DMS79 treated with DMSO at 0.1 percent for 48 hours (cell line): ENCODE results near the gene AKR7A2.
A peak's percentile ranks its signal among the peaks of the same experiment; 100 is the strongest.

Experiments used
- DNase-seq: peaks from one replicate; lab custom pipeline; 2025; lab: John Stamatoyannopoulos, UW

AKR7A2 gene

GRCh38 chr1:19311931-19312781 is at the start of gene AKR7A2, which contains the start of gene SLC66A1:
Gene AKR7A2, minus strand, starts transcription at chr1:19312144. Its CDS starts 20 bp downstream, at chr1:19312124.
Gene SLC66A1, plus strand, starts transcription at chr1:19312326. Its CDS starts 5,352 bp downstream, at chr1:19317678.
- peak; percentile 71 for DNase-seq

DNA sequence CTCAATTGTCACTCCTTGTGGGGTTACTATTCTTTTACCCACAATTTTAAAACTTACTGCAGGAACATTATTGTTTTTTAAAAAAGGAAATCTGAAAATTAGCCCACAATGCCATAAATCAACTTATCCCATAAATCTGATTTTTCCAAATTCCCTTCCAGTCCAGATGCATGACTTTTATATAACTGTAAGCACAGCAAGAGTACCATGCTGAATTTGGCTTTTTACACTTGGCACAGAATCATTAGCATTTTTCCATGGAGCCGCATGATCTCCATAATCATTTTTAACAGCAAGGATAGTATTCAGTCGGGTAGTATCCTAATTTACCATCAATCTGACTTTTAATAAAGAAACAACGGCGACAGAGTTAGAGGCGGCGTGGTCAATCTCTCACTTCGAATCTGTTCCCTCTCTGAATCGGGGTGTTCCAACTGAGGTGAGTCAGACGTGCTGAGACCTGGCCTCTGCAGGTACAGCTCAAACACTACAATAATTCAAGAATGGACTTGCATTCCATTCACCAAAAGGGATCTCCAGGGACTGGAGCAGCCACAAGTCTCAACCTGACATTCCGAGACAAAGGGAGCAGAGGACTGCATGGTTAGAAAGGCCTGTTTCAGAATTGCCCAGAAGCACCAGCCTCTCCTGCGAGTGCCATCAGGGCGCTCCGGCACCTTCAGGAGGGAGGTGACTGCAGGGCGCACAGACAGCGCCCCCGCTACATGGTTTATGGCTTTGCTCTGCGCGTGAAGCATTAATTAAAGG is 49.1 kb upstream of the AKR7A2 start:
- peak; percentile 89 for DNase-seq

- no peak for DNase-seq
Observed at GRCh38 chr1:19360432-19360831, 48.5 kb upstream of the AKR7A2 start.

- DNase-seq, result no peak
Observed at GRCh38 chr1:19360016-19360415, 48.1 kb upstream of the AKR7A2 start.

DNA sequence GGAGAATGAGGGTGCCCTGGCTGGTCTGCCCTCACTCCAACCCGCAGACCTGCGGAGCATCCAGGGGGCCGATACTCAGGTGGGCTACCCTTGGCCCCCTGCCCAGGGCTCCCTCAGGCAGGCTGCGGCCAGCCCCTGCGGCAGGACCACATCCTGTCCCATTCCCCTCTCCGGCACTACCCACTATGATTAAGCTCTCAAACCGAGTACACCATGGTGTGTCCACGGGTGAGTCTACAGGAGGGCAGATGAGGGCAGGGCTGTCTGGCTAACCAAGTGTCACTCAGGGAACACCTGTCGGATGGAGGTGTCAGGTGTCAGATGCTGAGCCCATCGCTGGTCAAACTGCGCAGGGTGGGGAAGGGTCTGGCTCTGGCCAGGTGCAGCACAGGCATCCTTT is 47.4 kb upstream of the AKR7A2 start:
- DNase-seq, result peak; percentile 62

- DNase-seq, result no peak
Observed at GRCh38 chr1:19358710-19359109, 46.8 kb upstream of the AKR7A2 start.

GRCh38 chr1:19357299-19357986 is 45.5 kb upstream of the AKR7A2 start:
- no peak for DNase-seq

DNA sequence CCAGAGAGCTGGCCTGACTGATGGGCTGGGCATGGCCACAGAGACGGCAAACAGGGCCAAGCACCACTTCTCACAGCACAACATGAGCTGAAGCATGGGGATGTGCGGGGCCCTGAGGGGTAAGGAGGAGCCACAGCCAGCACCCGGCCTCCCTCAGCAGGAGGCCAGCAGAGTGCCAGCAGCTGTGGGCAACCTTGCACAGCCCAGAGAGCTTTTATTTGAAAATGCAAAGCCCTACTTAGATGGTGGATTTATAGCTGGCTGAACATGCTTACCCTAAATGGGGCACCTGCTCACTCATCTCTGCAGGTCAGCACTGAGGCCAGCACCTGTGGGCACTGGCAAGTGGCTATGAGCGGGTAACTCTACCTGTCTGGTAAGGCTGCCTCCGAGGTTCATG is 44.3 kb upstream of the AKR7A2 start:
- DNase-seq, result peak; percentile 93

- DNase-seq, result no peak
Observed at GRCh38 chr1:19354531-19354981, 42.6 kb upstream of the AKR7A2 start.

DNA sequence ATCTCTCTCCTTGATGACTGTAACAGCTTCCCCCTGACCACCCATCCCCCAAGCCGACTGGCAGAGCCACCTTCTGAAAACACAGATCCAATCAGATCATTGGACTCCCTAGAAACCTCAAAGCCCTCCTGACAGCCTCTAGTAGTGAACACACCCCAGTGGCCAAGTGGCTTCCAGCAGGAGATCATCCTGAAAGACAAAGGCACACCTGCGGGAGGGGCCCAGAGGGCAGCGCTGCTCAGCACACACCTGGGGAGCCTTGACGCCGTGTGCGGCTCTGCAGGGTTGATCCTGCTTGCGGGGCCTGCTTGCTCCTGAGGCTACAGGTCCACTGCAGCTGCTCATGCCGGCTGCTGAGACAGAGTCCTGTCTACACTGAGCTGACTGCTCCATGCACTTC is 41.7 kb upstream of the AKR7A2 start:
- peak; percentile 86 for DNase-seq

DNA sequence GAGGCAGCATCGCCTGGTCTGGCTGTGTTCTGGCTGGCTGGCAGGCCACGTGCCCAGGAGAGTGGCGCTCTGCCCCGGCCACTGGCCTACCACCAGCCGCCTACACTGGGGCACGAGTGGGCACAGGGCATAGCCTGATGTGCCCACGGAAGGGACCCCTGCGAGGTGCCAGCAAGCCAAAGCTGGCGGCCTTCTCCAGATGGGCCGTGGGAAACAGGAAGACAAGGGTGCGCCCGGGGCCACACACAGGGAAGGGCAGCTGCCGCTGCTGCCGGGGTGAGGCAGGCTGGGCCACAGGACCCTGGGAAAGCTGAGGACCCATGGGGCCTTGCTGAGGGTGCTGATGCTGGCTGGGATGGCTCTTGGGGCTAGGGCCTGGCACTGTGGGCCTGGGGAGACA is 40.9 kb upstream of the AKR7A2 start:
- no peak for DNase-seq

DNA sequence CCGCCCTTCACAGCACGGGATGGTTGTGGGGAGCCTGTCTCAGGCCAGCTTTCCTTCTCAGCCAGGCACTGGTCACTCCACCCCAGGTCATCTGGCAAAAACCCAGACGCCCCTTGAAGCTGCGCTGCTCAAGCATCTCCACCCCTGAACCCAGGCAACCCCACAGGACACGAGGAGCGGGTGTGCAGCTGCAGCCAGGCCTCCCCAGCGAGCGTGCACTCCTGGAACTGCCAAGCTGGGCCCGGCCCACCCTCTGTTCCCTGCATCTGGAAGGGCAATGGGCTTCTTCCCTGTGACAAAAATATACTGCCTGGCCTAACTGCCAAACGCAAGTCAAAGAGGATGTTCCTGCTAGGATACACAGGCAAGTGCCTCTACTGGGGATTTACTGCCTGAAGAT is 39.9 kb upstream of the AKR7A2 start:
- no peak for DNase-seq

DNA sequence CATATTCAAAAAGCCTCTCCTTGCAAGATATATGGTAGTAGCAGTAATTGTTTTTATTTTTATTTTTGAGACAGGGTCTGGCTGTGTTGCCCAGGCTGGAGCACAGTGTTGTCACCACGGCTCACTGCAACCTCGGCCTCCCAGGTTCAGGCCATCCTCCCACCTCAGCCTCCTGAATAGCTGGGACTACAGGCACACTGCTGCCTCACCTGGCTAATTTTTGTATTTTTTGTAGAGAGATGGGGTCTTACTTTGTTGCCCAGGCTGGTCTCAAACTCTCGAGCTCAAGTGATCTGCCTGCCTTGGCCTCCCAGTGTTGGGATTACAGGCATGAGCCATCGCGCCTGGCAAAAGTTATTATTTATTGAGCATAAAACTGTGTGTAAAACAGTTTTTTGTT is 38.6 kb upstream of the AKR7A2 start:
- no peak for DNase-seq

- DNase-seq, result no peak
Observed at GRCh38 chr1:19349999-19350398, 38.1 kb upstream of the AKR7A2 start.

GRCh38 chr1:19348441-19349198 is 36.7 kb upstream of the AKR7A2 start:
- DNase-seq, result peak; percentile 27

DNA sequence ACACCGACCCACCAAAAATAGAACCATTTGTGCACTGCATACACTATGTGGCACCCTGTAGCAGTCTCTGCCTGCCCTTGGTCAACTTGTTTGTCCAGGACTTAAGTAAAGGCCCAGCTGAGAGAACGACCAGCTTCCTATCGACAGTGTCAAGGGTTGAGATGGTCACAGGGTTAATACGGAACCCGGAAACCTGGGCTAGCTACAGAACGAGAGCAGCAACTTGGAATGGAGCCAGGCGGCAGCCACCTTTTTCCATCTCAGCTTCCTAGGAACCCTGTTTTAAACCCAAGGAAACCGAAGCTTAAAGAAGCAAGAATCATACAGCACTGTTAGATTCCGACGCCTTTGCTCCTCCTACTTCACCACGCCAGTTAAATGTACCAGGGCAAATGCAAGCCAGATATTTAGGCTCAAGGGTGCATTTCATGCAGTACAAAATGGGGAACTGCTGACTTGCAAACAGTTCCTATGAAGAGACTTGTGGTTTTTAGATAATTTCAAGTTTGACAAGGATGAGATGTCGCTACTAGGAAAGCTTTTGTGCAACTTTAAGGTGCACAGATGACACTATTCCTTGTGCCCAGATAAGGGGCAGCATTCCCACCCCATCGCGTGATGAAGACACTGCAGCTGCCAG is 35.7 kb upstream of the AKR7A2 start:
- DNase-seq, result peak; percentile 34

- no peak for DNase-seq
Observed at GRCh38 chr1:19346026-19346425, 34.1 kb upstream of the AKR7A2 start.

- DNase-seq, result no peak
Observed at GRCh38 chr1:19345391-19345790, 33.4 kb upstream of the AKR7A2 start.

DNA sequence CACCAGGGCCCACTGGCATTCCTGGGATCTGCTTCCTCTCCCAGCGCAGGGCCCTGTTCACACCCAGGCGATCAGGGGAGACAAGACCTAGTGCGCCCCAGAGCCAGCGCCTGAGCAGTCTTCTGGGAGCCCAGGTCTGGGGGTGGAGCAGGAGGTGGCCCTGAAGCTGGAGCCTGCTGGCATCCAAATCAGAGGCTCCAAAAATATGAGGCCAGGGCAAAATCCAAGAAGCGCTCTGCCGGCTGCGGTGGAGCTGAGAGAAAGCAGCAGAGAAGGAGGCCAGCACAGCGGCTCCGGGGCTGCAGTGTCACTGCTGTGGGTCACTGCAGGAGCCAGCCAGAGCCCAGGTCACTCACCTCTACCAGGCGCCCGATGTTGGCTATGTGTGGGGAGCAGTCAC is 32.9 kb upstream of the AKR7A2 start:
- no peak for DNase-seq

- DNase-seq, result peak; percentile 36
Observed at GRCh38 chr1:19344372-19344810, 32.4 kb upstream of the AKR7A2 start.
